GM21447 (cell line): ENCODE data around the gene GABRB3.

ENCODE experiments used
- ATAC-seq: cut with Tn5 transposase; IDR thresholded peaks from one replicate; pipeline ENCODE4 v1.9.1; 2021; ENCODE audit not compliant: unreplicated experiment

GABRB3 gene

DNA sequence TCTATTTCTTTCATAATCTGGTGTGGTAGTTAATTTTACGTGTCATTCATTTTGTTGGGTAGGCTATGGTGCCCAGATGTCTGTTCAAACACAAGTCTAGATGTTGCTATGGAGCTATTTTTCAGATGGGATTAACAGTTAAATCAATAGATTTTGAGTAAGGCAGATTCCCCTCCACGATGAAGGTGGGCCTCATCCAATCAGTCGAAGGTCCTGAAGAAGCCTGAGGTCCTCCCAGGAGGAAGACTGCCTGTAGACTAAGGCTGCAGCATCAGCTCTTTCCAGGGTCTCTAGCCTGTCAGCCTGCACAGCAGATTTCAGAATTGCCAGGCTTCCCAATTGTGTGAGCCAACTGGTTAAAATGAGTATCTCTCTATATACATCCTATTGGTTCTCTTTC is 92.9 kb downstream of the GABRB3 start:
- ATAC-seq: no peak

DNA sequence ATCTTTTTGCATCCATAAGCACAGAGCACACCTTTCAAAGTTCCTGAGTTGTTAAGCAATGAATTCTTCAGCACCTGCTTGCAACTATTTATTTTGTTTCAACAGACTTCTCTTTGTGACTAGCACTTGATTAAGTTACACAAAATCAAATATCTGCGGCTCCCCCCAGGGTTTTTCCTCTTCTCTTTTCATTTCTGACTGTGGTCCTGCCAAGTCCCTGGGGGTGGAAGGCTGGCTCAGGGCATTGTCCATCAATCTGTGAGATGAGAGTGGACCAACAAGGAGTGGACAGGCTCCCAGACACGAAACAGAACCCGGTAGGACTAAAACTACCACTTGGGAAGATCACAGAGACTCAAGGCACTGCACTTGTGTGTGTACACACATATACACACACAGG is 96.8 kb downstream of the GABRB3 start:
- ATAC-seq: no peak

DNA sequence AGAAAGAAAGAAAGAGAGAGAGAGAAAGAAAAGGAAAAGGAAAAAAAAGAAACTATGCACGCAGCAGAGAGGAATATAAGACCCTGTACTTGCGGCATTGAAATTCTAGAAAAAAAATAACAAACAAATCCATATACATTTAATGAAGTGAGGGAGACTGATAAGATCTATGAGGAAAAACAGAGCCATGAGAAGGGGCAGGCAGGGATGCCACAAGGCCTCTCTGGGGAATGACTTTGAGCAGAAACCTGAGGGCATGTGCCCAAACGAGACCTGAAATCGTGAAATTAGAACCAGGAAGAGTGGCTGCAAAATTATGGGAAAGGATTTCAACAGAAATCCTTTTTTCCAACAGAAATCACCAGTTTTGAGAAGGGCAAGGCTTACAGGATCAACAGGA is 98.4 kb downstream of the GABRB3 start:
- no peak for ATAC-seq

DNA sequence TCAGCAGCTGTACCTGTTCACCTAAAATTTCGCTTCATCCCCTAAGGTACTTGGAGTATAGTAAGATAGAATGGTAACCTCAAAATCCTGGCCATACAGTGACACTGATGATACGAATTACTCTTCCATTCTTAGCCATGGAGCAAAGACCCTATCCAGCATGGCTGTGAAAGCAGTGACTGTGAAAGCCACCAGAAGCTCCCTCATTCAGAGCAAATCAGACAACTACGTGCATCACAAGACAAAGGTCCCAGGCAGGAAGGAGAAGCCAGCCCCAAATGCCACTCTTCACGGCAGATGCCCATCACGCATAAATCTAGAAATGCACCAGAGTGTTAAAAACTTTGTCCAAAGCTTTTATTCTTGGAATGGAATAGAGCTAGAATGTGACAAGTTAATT is 99.4 kb downstream of the GABRB3 start:
- no peak for ATAC-seq

DNA sequence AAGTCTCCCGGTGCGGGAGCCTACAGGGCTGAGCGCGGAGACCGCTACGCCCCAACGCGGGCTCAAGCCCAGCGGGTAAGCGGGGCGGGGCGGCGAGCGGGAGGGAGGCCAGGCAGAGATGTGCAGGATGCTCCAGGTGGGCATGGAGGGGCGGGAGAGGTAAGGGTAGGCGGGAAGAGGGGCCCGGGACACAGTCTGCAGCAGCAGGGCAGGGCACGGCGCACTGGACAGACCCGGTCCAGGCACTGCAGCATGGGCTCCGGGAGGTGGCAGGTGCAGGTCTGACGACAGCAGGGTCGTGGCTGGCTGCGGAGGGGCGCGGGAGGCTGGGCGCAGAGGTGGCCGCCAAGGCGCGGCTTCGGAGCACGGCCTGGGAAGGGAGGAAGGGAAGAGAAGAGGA is 102.8 kb downstream of the GABRB3 start:
- no peak for ATAC-seq

DNA sequence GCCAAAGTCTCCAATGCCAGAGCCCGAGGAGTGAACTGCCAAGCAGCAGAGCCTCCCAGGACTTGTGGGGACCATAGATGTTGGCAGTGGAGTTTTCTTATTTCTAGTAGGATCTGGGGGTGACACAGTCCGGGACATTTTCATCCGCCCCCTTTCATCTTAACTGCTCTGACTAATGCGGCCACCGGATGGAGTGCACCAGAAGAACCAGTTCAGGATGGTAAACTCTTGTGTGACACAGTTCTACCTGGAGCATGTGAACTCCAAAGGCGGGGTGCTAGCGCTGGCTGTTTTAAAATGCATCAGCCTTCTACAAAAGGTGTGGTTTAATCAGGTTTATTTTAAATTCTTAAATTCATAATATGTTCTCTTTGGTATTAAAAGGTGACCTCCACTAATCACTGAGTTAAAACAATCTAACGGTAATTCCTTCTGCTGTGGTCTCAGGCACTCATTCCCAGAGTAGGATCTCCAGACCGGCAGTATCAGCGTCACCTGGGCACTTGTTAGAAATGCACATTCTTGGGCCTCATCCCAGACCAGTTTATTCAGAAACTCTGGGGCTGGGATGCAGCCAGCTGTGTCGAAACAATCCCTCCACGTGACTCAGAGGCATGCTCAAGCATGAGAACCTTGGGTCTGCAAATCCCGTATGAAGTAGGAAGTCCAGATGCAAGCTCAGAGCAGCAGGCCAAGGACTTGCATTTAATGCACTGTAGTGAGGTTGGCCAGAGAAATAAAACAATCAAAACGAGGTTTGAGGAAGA is 105.5 kb downstream of the GABRB3 start:
- no peak for ATAC-seq

DNA sequence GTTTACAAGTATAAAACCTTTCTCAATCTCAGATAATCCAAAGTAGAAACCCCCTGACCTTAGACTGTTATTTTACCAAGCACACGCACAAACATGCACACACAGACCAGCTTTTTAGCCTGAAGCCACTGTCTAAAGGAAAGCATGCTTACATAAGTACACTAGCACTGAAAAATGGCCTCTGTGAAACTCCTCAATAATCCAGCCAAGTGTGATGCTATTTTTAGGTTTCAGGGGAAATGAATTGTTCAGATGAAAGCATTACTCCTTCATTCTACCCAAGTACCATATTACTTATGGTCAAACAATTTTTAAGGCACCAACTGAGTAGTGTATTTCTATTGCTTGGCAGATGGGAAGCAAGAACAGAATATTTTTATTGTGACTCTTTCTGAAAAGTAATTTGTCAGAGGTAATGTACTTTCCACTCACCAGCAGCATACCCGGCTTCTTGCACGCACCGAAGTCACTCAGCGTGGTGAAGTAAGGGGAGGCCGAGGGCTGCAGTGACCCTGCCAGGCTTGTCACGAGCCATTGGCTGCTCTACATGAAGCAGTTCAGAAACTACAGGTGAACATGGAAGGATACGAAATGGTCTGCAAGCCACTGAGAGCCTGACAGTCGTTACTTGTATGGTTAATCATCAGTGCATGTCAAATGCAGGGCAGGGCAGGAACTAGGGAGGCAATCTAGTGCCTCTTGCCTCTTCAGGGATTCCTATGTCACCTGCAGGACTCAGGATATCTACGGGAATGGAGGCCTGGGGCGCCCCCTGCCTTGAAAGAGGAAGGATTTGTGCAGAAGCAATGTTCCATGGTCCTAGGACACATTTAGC is 106.7 kb downstream of the GABRB3 start:
- ATAC-seq: no peak

DNA sequence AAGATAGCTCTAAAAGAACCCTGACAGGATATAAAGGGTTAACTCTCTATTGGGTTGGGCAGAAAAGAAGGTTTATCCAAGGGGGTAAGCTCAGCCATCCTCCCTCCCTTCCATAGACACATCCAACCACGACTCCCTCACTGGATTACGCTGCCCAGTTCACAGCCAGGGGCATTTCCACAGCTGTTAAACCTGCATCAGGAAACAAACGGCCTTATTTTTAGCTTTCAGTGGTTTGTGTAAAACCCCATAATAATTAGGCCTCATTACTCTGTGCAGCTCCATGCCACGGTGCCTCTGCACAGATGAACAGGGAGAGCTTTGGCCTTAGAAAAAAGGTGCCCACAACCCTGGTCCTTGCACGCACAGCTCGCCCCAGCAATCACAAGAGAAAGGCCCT is 110.6 kb downstream of the GABRB3 start:
- no peak for ATAC-seq

DNA sequence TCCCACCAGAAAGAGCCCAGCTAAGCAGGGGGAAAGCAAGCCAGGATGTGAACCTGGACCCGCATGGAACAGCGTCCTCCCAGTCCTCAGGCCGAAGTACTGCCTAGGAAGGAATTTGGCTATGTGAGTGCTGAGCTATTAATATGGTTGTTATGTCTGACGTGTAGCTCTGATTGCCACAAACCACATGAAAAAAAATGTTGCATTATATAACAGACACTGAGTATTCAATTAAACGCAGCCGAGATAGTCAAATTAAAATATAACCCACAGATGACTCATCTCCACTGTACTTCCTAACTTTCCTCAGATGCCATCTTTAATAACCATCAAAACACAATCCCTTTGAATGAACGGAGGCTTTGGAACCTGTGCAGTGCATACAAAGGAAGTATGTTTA is 111.1 kb downstream of the GABRB3 start:
- ATAC-seq: no peak

DNA sequence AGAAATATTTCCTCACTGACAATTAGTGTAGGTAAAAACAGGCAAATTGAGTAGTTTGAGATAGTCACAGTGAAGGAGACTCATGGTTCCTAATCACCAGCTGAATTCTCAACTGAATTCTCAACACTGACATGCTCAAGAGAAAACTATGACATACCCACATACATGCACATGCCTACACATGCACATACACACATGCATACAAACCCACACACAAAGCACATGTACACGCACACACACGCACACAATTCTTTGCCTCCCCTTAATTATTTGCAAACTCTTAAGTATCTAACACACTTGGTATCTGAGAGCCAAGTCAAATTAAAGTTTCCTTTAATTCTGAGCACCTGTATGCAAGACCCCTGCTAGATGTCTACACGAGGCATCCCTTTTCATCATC is 111.8 kb downstream of the GABRB3 start:
- no peak for ATAC-seq

DNA sequence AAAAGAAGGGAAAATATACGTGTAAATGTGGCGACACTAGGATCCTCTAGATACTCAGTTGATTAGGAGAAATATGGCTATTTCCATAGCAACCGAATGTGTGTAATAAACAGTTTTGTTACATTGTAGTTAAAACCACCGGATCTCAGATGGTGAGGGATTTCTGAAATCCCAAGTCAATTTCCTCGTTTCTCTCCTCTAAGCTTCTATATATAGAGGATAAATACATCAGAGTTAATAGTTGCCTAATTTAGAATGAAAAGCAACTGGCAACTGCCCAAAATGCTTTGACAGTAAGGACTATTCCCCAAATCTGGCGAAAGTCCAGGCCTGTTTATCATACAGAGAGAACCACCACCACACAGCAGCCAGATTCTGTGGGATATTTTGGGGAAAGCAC is 112.6 kb downstream of the GABRB3 start:
- no peak for ATAC-seq

DNA sequence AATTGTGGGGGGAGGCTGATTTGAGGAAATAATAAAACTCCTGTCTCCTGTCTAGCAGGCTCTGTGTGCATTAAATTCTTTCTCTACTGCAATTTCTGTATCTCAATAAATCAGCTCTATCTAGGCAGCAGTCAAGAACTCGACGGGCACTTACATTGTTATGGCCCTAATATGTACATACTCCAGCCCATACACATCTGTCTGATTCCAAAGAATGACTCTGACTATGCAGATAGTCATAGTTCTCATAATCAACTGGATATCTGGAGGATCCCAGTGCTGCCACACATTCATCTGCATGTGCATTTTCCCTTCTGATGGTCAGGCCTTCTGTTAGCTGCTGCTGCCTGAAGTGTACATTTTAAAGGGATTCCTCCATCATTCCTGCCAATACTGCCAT is 114.6 kb downstream of the GABRB3 start:
- ATAC-seq: no peak

DNA sequence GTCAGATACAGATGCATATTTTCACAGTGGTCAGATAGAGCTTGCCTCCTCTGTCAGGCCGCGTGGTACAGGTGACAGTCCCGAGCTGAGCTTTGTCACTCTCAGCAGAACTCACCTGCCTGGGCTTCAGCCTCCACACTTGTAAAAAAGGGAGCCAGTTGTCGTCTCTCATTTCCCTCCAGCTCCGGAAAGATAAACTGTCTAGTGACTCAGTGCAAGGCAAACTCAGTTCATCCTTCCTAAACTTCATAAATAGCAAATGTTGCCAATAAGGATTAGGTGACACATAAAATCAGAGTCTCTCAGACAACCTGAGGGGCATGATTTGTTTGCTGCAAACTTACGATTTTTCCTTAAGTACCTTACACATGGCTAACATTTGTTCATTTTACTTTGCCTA is 116.8 kb downstream of the GABRB3 start:
- ATAC-seq: no peak

DNA sequence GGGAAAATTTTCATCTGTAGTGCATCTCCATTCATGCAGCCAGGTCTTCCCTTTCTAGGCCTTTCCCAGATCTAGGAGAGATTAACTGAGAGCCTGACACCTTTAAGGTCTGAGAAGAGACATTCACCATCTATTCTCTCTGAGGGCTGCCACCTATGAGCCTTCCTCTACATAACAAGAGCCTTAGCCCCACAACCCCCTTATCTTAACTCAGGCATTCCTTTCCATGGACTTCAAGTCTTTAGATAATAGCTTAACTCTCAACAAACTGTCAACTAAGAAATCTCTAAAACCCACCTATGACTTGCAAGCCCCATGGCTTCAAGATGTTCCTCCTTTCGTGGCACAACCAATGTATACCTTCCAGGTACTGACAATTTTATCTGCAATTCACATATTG is 121.0 kb downstream of the GABRB3 start:
- ATAC-seq: no peak

DNA sequence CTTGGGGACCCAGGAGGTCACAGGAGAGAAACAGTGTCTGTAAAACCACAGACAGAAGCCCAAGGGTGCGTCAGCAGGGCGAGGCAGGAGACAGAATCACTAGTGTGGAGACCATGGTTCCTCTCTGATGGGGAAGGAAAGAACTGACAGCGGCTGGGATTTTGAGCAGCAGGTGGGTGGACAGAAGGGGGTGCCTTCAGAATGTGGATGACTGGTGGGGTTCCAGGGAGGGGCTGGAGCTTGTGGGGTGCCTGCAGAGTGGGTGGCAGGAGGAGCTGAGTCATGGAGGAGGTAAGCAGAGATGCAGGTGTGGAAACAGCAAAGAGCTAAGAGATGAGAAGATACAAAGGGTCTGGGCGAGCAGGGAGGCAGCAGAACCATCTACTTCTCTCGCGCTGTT is 124.2 kb downstream of the GABRB3 start:
- no peak for ATAC-seq

DNA sequence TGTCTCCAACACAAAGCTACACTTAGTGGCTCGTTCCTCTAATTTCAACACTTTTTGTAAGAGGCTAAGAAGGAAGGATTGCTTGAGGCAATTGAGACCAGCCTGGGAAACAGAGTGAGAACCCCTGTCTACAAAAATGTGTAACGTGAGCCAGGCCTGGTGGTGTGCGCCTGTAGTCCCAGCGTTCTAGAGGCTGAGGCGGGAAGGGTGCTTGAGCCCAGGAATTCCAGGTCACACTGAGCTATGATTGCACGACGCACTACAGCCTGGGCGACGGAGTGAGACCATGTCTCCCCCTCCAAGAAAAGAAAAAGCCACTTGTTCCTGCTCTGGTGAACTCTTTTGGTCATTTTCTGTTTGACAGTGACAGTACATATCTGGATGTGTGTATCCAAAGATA is 127.9 kb downstream of the GABRB3 start:
- no peak for ATAC-seq

DNA sequence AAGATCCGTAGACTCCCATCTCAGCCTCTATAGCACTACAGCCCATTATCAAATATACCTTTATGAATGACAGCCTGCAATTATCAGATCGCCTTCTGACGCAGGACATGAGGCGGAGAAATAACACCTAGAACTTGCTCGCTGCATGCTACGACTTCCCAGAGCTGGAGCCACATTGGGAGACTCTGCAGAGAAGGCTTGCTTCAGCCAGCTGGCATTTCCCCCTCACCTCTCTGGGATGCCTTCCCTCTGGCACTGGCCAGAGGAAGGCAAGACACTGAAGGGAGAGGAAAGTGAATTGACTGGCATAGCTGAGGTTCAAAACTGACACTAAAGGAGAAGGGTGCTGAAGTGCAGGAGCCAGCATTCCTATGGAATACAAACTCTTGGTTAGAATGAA is 131.7 kb downstream of the GABRB3 start:
- no peak for ATAC-seq

DNA sequence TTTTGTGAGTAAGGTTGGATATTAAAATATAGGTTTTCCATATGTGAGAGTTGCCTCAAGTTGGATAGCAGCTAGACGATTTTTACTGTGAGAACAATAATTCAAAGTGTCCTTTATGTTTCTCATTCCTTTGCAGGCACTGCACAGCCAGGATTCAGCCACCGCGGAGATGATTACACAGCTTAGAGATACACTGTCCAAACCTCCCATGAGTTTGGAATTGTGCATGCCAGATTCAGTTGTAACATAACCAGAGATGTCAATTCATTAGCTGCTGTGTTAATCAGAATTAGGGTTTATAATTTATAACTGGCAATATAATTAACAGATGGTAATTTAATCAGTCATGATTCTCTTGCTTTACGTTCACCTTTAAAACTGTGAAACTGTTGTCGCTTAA is 132.3 kb downstream of the GABRB3 start:
- no peak for ATAC-seq

DNA sequence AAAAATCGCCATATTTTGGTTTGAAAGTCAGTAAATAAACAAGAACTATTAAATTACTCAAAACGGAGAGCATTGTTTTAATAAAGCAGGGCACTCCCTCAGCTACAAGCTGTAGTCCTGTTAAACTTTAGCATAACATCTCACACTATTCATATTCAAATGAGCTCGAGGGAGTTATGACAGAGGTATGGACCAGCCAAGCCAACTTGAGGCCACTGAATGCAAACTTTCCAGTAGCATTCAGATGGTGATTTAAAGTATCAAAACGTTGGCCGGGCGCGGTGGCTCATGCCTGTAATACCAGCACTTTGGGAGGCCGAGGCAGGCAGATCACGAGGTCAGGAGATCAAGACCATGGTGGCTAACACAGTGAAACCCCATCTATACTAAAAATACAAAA is 132.9 kb downstream of the GABRB3 start:
- ATAC-seq: no peak

DNA sequence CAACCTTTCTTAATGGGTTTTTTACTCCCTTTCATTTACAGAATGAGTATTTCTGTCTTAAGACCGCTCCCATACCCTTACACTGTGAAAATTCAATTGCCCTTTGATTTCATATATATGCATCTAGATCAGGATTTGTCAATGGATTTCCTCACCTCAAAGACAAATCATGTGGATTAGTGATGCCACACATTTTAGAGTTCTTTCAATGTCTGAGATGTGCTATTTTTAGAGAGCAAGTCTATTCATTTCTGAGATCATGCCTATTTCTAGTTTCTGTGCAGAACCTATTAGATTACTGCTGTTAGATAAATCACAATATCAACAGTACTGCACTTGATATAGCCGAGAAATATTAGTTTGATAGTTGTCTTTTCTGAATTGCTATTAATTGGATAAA is 137.3 kb downstream of the GABRB3 start:
- no peak for ATAC-seq

DNA sequence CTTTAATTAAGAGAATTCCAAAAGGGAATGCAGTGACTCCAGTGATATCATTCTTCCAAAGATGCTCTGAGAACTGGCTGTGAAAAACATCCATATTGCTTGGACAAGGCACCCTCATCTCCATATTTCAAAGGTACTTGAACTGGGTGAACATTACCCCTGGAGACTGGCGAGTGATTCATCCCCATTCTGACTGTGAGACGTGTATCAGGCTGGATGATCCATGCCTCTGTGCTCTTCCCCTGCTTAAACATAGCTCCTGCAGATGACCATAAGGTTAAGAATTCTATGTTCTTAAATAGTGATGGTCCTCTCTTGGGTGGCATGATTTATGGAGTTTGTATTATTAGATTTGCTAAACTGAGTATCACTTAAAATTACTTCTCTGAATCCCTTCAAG is 137.8 kb downstream of the GABRB3 start:
- no peak for ATAC-seq

DNA sequence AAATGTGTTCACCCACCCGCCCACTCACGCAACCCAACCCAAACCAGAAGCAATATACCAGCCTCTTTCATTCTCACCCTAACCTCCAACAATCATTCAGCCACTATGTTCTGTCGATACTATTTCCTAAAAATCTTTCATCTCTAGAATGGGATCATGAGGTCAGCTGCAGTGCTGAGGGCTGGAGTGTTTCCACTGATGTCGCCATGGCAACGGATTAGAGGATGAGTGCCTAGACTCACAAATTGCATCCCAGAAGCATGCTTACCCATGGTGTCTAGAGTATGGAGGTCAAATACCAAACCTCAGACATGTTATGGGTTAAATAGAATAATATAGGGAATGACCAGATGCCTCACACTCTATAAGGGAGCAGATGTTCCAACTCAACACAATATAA is 138.5 kb downstream of the GABRB3 start:
- ATAC-seq: no peak

DNA sequence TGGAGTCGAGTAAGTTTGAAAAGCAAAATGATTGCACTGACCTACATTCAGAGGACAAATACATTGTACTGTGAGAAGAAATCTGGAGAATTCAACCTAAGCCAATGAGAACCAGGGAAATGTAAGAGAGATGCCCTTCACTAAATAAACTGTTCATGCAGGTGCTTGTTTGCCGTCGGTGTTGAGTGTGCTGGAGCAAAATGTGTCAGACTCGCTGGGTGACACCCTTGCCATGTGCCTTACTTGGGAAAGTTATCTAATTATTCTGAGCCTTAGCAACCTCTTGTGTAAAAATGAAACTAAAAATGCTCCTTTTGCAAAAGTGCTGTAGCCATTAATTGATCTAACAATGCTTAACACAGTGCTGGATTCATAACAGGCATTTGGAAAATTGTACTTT is 140.4 kb downstream of the GABRB3 start:
- ATAC-seq: no peak
